Ovary (tissue), 9 donors: ENCODE results near the gene NUDT1. TPM values are rescaled to one million over a fixed set of nuclear protein-coding genes. Genes with fewer than 3 reads are reported as not detected.

Source experiments
- DNase-seq, 5 donors: peaks; one replicate each; pipeline ENCODE4 v3.0.0-alpha.2; 2019 to 2020
- H3K27ac ChIP-seq, 2 donors: fragments of 200-600 bp; one replicate each; pipeline versions ENCODE4 v1.5.1 to v1.8.0; 2019 to 2022
- H3K27me3 ChIP-seq: fragments of 200-600 bp; one replicate; pipeline ENCODE4 v1.8.0; 2022
- H3K36me3 ChIP-seq: fragments of 200-600 bp; sonication (generic); one replicate; pipeline ENCODE4 v1.5.1; 2019
- H3K4me1 ChIP-seq: one replicate; pipeline ENCODE4 v1.8.1; 2013; ENCODE audit warnings: mild to moderate bottlenecking, moderate library complexity; ENCODE audit not compliant: insufficient read depth
- H3K4me3 ChIP-seq: fragments of 200-600 bp; sonication (generic); one replicate; pipeline ENCODE4 v1.5.1; 2017
- H3K9me3 ChIP-seq, 2 donors: fragments of 200-600 bp in 1 of 2; sonication (generic) in 1 of 2; one replicate each; pipeline versions ENCODE4 v1.5.1 to v1.8.1; 2013 to 2019; ENCODE audit warnings: mild to moderate bottlenecking in 1 of 2, moderate library complexity in 1 of 2
- EP300 ChIP-seq: sonication (generic); formaldehyde crosslinking; IDR thresholded peaks from one replicate; pipeline ENCODE4 v1.6.1; 2017; ENCODE audit warnings: antibody characterized with exemption
- POLR2A ChIP-seq: fragments of 450-650 bp; IDR thresholded peaks from one replicate; pipeline ENCODE4 v1.6.1; 2017; ENCODE audit warnings: antibody characterized with exemption, mild to moderate bottlenecking, moderate library complexity
- WGBS, 3 donors: extraction: QIAGEN DNeasy Blood & Tissue Kit in 1 of 3; methylation state at CpG; one replicate each; pipeline versions ENCODE4 v1.1.5 to v1.1.7; 2013 to 2017; 5-methylcytosine and 5-hydroxymethylcytosine counted together
- intact Hi-C, 4 donors: fragments of 100-400 bp; cut with DNase I; formaldehyde crosslinking; loops; one replicate each; pipeline versions ENCODE4 v1.11.0 to v1.15.1; 2022 to 2023
- microRNA-seq, 3 donors: library from miRNA; unstranded; fragments of <30 nt; microRNA quantifications; one replicate each; pipeline versions ENCODE4 to v1.2.0, GENCODE V29; 2019 to 2020
- polyA plus RNA-seq, 2 donors: library from polyadenylated mRNA; stranded (reverse); fragments of 200-250 nt in 1 of 2; fragments of 350-450 nt in 1 of 2; fragmentation: Illumina TruSeq in 1 of 2; extraction: RNeasy Lipid Tissue Mini Kit (QIAGEN cat#74804) in 1 of 2; gene quantifications; one replicate each; pipeline ENCODE4 v1.2.3, GENCODE V29; 2013 to 2014
- total RNA-seq, 7 donors: library from RNA; depleted of rRNA in 2 of 7; stranded (reverse); fragments of >200 nt in 2 of 7; fragmentation: NEBNext Ultra II Directional in 3 of 7; extraction: Animal tissue kit (Norgen Biotek cat#: 25700) in 3 of 7; gene quantifications; one replicate each; pipeline versions ENCODE4 v1.1.0 to v1.2.4, GENCODE V29; 2016 to 2023
- TF ChIP-seq, protein P1 (sequence below), 3 donors: fragments of 450-650 bp in 2 of 3; fragments of 200-600 bp in 1 of 3; IDR thresholded peaks; one replicate each; pipeline versions ENCODE4 v1.5.1 to v1.8.0; 2016 to 2022; ENCODE audit warnings: antibody characterized with exemption in 3 of 3, mild to moderate bottlenecking in 1 of 3
- donor health status: DM: no; HTN: no; CAD: no; lungs with moderate emphysema.
- donor health status: DM: no; HTN: no; CAD: no.
- donor health status: Bipolar disorder and iron deficiency.
- donor health status: DM: yes; HTN: yes; CAD: no.
- donor health status: DM: no; HTN: no; CAD: no.
- donor health status: DM: yes; HTN: yes; CAD: no.

Gene NUDT1
- total and polyA plus RNA-seq, 9 donors: 2.3 to 15.6 (median 9.1) TPM

DNA sequence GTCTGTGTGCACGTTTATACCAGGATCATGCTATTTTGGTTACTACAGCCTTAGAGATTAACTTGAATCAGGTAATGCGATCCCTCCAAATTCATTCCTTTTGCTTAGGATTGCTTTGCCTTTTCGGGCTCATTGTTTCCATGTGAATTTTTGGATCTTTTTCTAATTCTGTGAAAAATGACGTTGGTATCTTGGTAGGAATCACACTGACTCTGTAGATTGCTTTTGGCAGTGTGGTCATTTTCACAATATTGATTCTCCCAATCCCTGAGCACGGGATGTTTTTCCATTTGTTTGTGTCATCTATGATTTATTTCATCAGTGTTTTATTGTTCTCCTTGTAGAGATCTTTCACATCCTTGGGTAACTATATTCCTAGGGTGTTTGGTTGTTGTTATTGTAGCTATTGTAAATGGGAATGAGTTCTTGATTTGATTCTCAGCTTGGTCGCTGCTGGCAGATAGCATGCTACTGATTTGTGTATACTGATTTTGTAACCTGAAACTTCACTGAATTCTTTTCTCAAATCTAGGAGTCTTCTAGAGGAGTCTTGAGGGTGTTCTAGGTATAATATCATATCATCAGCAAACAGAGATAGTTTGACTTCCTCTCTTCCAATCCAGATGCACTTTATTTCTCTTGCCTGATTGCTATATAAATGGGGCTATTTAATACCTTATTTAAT is 54.1 kb downstream of the NUDT1 start:
- Histone ChIP-seq H3K9me3 (no peaks in the 10 kb centered on the region), H3K4me1 (no peaks in the 10 kb centered on the region), H3K27ac (no peak overlapping the region), H3K27me3 (no peaks in the 10 kb centered on the region), H3K4me3 (no peak overlapping the region), H3K36me3 (no peaks in the 10 kb centered on the region)
- TF ChIP-seq POLR2A: no peak
- TF ChIP-seq, protein P1, sequence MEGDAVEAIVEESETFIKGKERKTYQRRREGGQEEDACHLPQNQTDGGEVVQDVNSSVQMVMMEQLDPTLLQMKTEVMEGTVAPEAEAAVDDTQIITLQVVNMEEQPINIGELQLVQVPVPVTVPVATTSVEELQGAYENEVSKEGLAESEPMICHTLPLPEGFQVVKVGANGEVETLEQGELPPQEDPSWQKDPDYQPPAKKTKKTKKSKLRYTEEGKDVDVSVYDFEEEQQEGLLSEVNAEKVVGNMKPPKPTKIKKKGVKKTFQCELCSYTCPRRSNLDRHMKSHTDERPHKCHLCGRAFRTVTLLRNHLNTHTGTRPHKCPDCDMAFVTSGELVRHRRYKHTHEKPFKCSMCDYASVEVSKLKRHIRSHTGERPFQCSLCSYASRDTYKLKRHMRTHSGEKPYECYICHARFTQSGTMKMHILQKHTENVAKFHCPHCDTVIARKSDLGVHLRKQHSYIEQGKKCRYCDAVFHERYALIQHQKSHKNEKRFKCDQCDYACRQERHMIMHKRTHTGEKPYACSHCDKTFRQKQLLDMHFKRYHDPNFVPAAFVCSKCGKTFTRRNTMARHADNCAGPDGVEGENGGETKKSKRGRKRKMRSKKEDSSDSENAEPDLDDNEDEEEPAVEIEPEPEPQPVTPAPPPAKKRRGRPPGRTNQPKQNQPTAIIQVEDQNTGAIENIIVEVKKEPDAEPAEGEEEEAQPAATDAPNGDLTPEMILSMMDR (IDR thresholded peaks at IDR 0.05): no peak
- no peak for DNase-seq
- intact Hi-C loops: no loop called here
- 48 to 60% (median 49%) methylated on average over 6 of the region's 6 CpGs for WGBS, 3 donors

DNA sequence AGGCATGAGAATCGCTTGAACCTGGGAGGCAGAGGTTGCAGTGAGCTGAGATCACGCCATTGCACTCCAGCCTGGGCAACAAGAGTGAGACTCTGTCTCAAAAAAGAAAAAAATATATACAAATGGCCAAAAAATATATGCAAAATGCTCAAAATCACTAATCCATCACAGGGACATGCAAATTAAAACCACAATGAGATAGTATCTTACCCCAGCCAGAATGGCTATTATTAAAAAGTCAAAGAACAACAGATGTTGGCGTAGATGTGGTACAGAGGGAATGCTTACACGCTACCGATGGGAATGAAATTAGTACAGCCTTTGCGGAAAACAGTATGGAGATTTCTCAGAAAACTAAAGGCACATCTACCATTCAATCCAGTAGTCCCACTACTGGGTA is 54.8 kb downstream of the NUDT1 start:
- H3K36me3 ChIP-seq: no peaks in the 10 kb centered on the region
- WGBS, 3 donors: 96 to 97% (median 97%) methylated on average over 6 of the region's 6 CpGs
- intact Hi-C loops: no loop called here
- no peak for DNase-seq
- H3K27me3 ChIP-seq: no peaks in the 10 kb centered on the region
- no peaks in the 10 kb centered on the region for H3K4me1 ChIP-seq
- H3K27ac ChIP-seq: no peak overlapping the region
- no peaks in the 10 kb centered on the region for H3K9me3 ChIP-seq
- H3K4me3 ChIP-seq: no peak overlapping the region
- TF ChIP-seq POLR2A: no peak
- no peak for TF ChIP-seq EP300
- TF ChIP-seq, protein P1 (IDR thresholded peaks at IDR 0.05): no peak

DNA sequence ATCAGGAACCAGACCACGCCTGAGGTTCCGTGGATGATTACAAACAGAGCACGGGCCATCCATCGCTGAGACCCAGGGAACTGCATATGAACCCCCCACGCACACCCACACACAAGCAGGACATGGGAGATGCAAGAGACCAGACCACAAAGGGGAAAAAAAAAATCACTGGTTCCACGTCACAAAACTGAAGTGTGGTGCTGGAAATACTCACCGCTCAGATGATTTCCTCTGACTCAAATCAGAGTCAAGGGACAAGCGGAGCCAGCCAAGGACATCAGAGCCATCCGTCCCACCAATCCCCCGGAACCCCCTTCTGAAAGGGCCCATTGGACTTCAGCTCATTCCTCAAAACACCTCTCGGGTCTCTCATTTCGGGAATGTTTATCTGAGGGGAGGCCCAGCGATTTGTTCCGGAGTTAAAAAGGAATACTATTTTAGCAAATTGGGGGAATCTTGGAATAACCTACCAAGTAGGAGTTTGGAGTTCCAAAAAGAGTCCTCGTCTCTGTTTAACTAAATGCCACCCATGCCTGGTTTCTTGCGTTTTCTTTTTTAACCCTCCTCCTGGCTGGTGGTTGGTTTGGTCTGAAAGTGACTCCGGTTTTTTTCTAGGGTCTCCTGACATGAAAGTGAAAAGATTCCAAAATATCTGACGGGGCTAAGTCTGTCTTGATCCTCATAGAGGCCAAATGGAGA is 57.3 kb downstream of the NUDT1 start:
- Histone ChIP-seq H3K4me3 (no peak overlapping the region), H3K27me3 (no peaks in the 10 kb centered on the region), H3K9me3 (no peaks in the 10 kb centered on the region), H3K4me1 (no peaks in the 10 kb centered on the region), H3K27ac (no peak overlapping the region), H3K36me3 (no peaks in the 10 kb centered on the region)
- no peak for TF ChIP-seq EP300
- TF ChIP-seq, protein P1 (IDR thresholded peaks at IDR 0.05): no peak
- no peak for TF ChIP-seq POLR2A
- intact Hi-C loops: no loop called here
- no peak for DNase-seq
- WGBS, 3 donors: 79 to 82% (median 82%) methylated on average over 18 of the region's 18 CpGs

DNA sequence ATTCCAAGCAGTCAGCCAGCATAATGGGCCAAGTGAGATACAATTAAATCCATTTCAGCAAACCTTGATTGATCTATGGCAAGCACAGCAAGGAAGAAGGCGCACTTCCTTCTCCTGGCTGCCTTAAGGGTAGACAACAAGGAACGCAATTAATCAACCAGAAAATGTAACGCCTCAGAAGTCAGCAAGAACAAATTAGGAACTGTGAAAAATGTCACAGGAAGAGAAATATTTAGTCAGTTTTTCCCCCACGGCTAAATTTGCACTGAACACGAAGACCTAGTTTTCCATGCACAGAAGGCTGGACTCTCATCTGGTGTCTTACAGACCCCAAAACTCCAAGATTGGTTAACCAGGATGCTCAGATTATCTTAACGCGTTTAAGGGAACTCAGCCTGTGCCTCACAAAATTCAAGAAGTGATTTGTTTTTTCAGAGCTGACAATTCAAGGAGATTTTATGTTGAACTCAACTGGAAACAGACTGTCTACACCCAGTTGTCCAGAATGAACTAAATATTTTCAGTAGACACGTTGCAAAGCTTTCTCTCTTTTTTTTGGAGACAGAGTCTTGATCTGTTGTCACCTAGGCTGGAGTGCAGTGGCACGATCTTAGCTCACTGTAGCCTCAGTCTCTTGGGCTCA is 58.0 kb downstream of the NUDT1 start:
- Histone ChIP-seq H3K4me1 (peaks cover 2% of the 10 kb centered on the region), H3K27me3 (no peaks in the 10 kb centered on the region), H3K36me3 (no peaks in the 10 kb centered on the region), H3K27ac (no peak overlapping the region), H3K4me3 (no peak overlapping the region), H3K9me3 (no peaks in the 10 kb centered on the region)
- intact Hi-C loops: no loop called here
- TF ChIP-seq POLR2A: no peak
- no peak for TF ChIP-seq EP300
- TF ChIP-seq, protein P1 (IDR thresholded peaks at IDR 0.05): no peak
- WGBS, 3 donors: 78 to 81% (median 80%) methylated on average over 9 of the region's 9 CpGs
- no peak for DNase-seq

Small RNA genes within 50 kb of the gene (microRNA-seq; reads per million reads assigned to microRNA genes)
- 0 to 0.18 (median 0.16) reads per million in 3 donors for gene MIR6836

Other genes with a start within 250 kb of the NUDT1 start
- 10 to 100 TPM; 17.6 to 36.6 (median 27.6) TPM for gene MAD1L1, start 9.3 kb upstream of the NUDT1 start, total RNA-seq
- gene MAD1L1, start 9.3 kb upstream of the NUDT1 start, polyA plus RNA-seq: 10 to 100 TPM in 1 of 2 donors, 1 to 10 TPM in 1; 5.9 to 17.1 TPM
- 10 to 100 TPM; 12.6 to 28.5 (median 21.4) TPM for gene MRM2, start within 50 bp of the NUDT1 start, total RNA-seq
- gene MRM2, start within 50 bp of the NUDT1 start, polyA plus RNA-seq: 10 to 100 TPM; 18.4 to 26.0 TPM
- gene SNX8, start 72.2 kb downstream of the NUDT1 start, total RNA-seq: 10 to 100 TPM in 5 of 7 donors, 1 to 10 TPM in 2; 3.2 to 37.2 (median 19.7) TPM
- 10 to 100 TPM in 1 of 2 donors, 1 to 10 TPM in 1; 9.4 to 13.3 TPM for gene SNX8, start 72.2 kb downstream of the NUDT1 start, polyA plus RNA-seq
- 100 to 1,000 TPM in 6 of 7 donors, 10 to 100 TPM in 1; 67.2 to 133 (median 114) TPM for gene EIF3B, start 112.6 kb downstream of the NUDT1 start, total RNA-seq
- gene EIF3B, start 112.6 kb downstream of the NUDT1 start, polyA plus RNA-seq: 100 to 1,000 TPM in 1 of 2 donors, 10 to 100 TPM in 1; 62.3 to 185 TPM
- 10 to 100 TPM in 6 of 7 donors, 1 to 10 TPM in 1; 7.8 to 21.7 (median 12.6) TPM for gene CHST12, start 161.4 kb downstream of the NUDT1 start, total RNA-seq
- 10 to 100 TPM in 1 of 2 donors, 1 to 10 TPM in 1; 3.9 to 16.5 TPM for gene CHST12, start 161.4 kb downstream of the NUDT1 start, polyA plus RNA-seq
- not detected for gene GRIFIN, start 234.2 kb downstream of the NUDT1 start, total RNA-seq
- gene GRIFIN, start 234.2 kb downstream of the NUDT1 start, polyA plus RNA-seq: not detected